22Rv1 (cell line): ENCODE data around the gene MCF2.
A peak's percentile ranks its signal among the peaks of the same experiment; 100 is the strongest.

Experiments
- H3K27ac ChIP-seq: fragments of 450-650 bp; 2 replicates; pipeline ENCODE4 v1.5.1; 2017
- ZFX ChIP-seq: fragments of 450-650 bp; IDR thresholded peaks from 2 replicates; pipeline ENCODE4 v1.6.1; 2017; ENCODE audit warnings: antibody characterized with exemption, borderline replicate concordance
- TF ChIP-seq, protein P1 (sequence below): fragments of 450-650 bp; IDR thresholded peaks from 2 replicates; pipeline ENCODE4 v1.5.1; 2017; ENCODE audit warnings: mild to moderate bottlenecking

MCF2 gene

DNA sequence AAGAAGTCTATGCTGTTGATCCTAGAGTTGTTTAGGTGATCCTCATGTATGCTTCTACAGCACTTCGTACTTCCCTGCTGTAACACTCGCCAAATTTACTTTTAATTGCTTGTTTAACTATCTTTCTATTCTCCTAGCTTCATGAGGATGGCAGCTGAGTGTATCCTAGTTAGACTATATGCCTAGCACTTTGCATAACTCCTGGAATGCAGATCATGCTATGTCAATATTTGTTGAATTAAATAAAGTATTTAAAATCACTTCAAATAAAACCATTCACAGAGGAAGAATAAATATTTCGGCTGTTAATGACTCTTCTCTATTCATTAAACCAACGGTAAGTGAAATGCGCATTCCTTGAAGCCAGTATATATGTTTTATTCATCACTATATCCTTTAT is 122.4 kb downstream of the MCF2 start:
- TF ChIP-seq ZFX, result no peak
- TF ChIP-seq, protein P1, sequence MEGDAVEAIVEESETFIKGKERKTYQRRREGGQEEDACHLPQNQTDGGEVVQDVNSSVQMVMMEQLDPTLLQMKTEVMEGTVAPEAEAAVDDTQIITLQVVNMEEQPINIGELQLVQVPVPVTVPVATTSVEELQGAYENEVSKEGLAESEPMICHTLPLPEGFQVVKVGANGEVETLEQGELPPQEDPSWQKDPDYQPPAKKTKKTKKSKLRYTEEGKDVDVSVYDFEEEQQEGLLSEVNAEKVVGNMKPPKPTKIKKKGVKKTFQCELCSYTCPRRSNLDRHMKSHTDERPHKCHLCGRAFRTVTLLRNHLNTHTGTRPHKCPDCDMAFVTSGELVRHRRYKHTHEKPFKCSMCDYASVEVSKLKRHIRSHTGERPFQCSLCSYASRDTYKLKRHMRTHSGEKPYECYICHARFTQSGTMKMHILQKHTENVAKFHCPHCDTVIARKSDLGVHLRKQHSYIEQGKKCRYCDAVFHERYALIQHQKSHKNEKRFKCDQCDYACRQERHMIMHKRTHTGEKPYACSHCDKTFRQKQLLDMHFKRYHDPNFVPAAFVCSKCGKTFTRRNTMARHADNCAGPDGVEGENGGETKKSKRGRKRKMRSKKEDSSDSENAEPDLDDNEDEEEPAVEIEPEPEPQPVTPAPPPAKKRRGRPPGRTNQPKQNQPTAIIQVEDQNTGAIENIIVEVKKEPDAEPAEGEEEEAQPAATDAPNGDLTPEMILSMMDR, result no peak

DNA sequence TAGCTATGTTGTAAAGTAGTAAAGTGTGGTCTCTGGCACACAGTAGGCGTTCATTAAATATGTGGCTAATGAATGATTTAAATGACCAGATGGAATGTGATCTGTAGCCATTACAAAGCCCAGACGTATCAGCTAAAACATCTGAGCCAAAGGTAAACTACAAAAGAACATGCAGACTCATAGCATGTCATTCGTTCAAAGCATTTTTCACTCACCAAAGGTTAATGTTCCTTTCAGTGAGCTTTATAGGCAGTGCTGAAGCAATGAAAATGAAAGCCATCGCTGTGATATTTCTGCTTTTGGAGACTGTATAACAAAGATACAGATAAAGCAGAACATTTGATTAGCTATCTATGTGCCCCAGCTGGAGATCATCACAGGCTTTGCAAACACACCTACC is 126.9 kb downstream of the MCF2 start:
- H3K27ac ChIP-seq, result no peak overlapping the region
- TF ChIP-seq, protein P1, result no peak
- no peak for TF ChIP-seq ZFX

More for the DNA sequence above, 122.4 kb downstream of the MCF2 start:
- no peak overlapping the region for H3K27ac ChIP-seq

DNA sequence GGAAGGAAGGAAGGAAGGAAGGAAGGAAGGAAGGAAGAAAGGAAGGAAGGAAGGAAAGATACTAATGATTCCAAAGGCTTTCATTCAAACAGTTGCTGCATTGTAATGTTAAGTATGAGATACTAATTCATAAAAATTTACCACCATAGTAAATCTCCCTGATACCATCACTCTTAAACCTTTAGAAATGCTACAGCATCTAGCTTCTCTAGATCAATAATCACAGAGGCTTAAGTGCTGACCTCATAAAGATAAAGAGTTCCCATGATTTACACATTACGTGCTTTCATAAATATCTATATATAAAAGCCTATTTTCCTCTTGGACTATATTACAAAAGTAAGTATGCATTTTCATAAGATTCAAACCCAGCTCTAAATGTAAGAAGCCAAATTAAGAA is 141.0 kb downstream of the MCF2 start:
- TF ChIP-seq ZFX, result no peak
- TF ChIP-seq, protein P1, result no peak
- H3K27ac ChIP-seq, result no peak overlapping the region

DNA sequence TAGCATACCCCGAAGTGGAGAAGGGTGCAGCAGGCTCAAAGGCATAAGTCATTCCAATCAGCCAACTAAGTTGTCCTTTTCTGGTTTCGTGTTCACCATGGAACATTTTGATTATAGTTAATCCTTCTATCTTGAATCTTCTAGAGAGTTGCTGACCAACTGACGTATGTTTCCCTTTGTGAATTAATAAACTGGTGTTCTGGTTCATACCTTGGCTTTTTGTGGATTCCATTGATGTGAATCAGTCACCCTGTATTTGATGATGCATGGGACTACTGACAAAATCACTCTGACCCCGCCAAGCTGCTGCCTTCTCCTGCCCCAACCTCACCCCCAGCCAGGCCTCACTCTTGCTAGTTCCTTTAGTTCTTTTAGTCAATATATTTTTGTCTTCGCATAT is 144.7 kb downstream of the MCF2 start:
- H3K27ac ChIP-seq, result no peak overlapping the region
- TF ChIP-seq ZFX, result no peak
- TF ChIP-seq, protein P1, result no peak

DNA sequence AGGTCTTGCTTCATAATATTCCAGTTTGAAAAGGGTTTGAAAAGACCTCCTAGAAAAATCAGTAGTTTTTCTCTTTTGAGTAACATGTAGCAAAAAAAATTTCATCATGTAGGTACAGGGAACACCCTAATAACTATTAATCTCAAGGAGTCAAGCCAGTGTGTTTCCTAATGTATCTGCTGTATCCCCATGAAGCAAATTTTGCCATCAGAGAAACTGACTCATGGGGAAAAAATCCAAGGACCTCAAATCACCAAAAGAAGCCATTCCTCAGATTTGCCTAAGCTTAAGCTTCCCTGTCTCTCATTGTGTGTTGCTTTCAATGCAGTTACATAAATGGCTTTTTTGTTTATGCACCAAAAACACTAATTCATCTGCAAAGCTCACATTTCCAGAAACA is 147.7 kb downstream of the MCF2 start:
- no peak overlapping the region for H3K27ac ChIP-seq
- TF ChIP-seq, protein P1, result no peak
- TF ChIP-seq ZFX, result no peak

DNA sequence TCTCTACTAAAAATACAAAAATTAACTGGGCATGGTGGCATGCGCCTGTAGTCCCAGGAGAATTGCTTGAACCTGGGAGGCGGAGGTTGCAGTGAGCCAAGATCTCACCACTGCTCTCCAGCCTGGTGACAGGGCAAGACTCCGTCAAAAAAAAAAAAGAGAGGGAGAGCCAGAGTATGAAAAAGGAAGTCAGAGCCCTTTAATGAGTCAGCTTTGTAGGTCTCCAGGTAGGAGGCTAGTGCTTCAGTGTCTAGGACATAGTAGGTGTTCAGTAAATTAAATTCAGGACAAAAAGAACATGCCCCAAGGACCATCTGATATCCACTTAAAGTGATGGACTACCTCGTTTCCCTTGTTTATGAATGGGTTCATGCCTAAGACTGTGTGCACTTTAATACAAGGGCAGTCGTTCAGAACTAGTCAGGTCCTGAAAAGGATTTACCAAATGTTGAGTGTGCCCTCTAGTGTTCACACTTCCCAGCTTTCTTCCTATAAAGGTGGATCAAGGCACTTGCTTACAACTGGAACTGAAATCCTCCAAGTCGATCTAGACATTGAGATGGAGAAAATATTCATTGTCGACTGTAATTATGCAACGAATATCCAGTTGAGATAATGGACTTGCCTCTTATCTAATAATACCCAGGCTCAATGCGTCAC is 148.5 kb downstream of the MCF2 start:
- TF ChIP-seq, protein P1, result peak; percentile 60
- no peak for TF ChIP-seq ZFX
- no peak overlapping the region for H3K27ac ChIP-seq

DNA sequence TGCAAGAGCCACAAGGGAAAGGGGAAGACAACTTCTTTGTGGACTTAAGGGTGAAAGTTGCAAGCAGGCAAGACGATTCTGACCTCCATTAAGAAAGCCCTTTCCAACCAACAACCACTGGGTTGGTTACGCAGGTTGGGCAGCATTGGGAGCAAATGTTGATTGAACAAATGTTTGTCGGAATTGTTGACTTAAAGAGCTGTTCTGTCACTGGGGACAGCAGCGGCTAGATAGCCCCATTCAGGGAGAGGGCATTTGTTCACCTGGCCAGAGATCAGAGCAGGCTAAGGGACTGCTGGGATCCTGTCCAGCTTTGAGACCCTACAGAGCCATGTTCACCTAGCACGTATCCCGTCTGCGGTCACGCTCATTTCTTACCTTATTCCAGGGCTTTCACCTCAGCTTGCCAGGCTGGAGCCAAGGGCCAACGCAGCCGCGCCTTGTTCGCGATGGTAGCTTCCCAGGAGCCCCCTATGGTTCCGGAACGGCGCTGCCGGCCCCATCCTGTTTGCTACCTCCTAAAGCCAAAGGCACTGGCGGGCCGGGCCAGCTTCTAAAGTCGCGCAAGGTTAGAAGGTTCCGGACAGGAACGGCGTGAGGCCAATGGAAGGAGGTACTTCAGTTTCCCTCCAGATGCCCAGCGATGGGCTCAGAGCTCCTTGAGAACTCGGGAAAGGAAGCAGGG is 152.8 kb downstream of the MCF2 start:
- no peak overlapping the region for H3K27ac ChIP-seq
- TF ChIP-seq ZFX, result no peak
- TF ChIP-seq, protein P1, result no peak
